GM12878 (cell line): ENCODE measurements around the gene ADAM15. TPM values are rescaled to one million over a fixed set of nuclear protein-coding genes. Genes with fewer than 3 reads are reported as not detected.

Experiments used
- ATAC-seq: fragments of 200-7000 bp; cut with Tn5 transposase; 3 replicates; pipeline ENCODE4 v1.9.1; 2020; ENCODE audit warnings: mild to moderate bottlenecking, moderate library complexity
- BruUV-seq: library from RNA; stranded (reverse); fragments of 400-500 nt; replicated peaks from 2 replicates; lab custom pipeline; 2021; lab: Mats Ljungman, UMichigan
- CTCF ChIA-PET: fragments of 300-600 bp; sonication (Branson Sonifier 250); formaldehyde crosslinking; extraction: SDS; loops from one replicate; lab custom pipeline; 2021; ENCODE audit warnings: inconsistent platforms; lab: Yijun Ruan, JAX
- POLR2A ChIA-PET: fragments of 350-600 bp; formaldehyde crosslinking; extraction: SDS; loops from one replicate; lab custom pipeline; 2021; ENCODE audit warnings: inconsistent platforms; lab: Charles Lee
- RAD21 ChIA-PET: fragments of 300-600 bp; sonication (Branson Sonifier 250); formaldehyde crosslinking; loops from one replicate; lab custom pipeline; 2023; ENCODE audit warnings: antibody characterized with exemption; ENCODE audit not compliant: unreplicated experiment; lab: Charles Lee
- SMC1A ChIA-PET: fragments of 300-600 bp; sonication (Branson Sonifier 250); formaldehyde crosslinking; loops from one replicate; lab custom pipeline; 2023; ENCODE audit not compliant: unreplicated experiment, uncharacterized antibody; lab: Charles Lee
- DNase-seq: peaks from one replicate; pipeline ENCODE4 v3.0.0-alpha.2; 2011; ENCODE audit warnings: low read depth, low spot score
- FAIRE-seq: peaks from 3 replicates; lab custom pipeline; 2011; peaks lifted over from hg19 to GRCh38; lab: Jason Lieb, UNC
- H2AFZ ChIP-seq: 2 replicates; pipeline ENCODE4 v1.6.0; 2011; ENCODE audit warnings: low read depth, low read length, control low read depth; ENCODE audit not compliant: control insufficient read depth
- H3K27ac ChIP-seq: 2 replicates; pipeline ENCODE4 v1.5.1; 2011; ENCODE audit warnings: control low read depth; ENCODE audit not compliant: control insufficient read depth, insufficient read depth
- H3K27me3 ChIP-seq, 2 experiments: replicated peaks in 1 of 2; 2 replicates each; pipeline versions ENCODE4 v1.6.0 to v1.6.1; 2011; ENCODE audit warnings: low read length in 1 of 2; ENCODE audit not compliant: control insufficient read depth in 2 of 2, insufficient read depth in 2 of 2
- H3K36me3 ChIP-seq, 2 experiments: 2 replicates each; pipeline ENCODE4 v1.5.1; 2011; ENCODE audit warnings: low read length in 1 of 2; ENCODE audit not compliant: control insufficient read depth in 2 of 2, insufficient read depth in 2 of 2
- H3K4me1 ChIP-seq: 2 replicates; pipeline ENCODE4 v1.6.1; 2011; ENCODE audit warnings: mild to moderate bottlenecking, low read length, moderate library complexity, mixed read lengths; ENCODE audit not compliant: control insufficient read depth, insufficient read depth
- H3K4me2 ChIP-seq: 2 replicates; pipeline ENCODE4 v1.6.0; 2011; ENCODE audit warnings: control low read depth; ENCODE audit not compliant: control insufficient read depth, insufficient read depth
- H3K4me3 ChIP-seq: fragments of 200-600 bp; sonication (generic); 2 replicates; pipeline ENCODE4 v1.5.1; 2016
- H3K79me2 ChIP-seq: 2 replicates; pipeline ENCODE4 v1.6.0; 2011; ENCODE audit warnings: low read length; ENCODE audit not compliant: control insufficient read depth, insufficient read depth
- H3K9ac ChIP-seq: 2 replicates; pipeline ENCODE4 v1.8.0; 2011; ENCODE audit warnings: low read length, control low read depth, mixed read lengths; ENCODE audit not compliant: control insufficient read depth, insufficient read depth
- H3K9me3 ChIP-seq: replicated peaks from 3 replicates; pipeline ENCODE4 v1.5.1; 2011; ENCODE audit warnings: mild to moderate bottlenecking, low read length; ENCODE audit not compliant: control insufficient read depth, insufficient read depth
- H4K20me1 ChIP-seq: 2 replicates; pipeline ENCODE4 v1.6.0; 2011; ENCODE audit not compliant: control insufficient read depth, insufficient read depth
- BCLAF1 ChIP-seq: fragments of 450-650 bp; IDR thresholded peaks from 2 replicates; pipeline ENCODE4 v1.6.1; 2017; ENCODE audit warnings: antibody characterized with exemption, mild to moderate bottlenecking, moderate library complexity
- CHD4 ChIP-seq: fragments of 200-600 bp; sonication (generic); IDR thresholded peaks from 2 replicates; pipeline ENCODE4 v1.6.1; 2016; ENCODE audit warnings: mild to moderate bottlenecking
- CTCF ChIP-seq, 3 experiments: IDR thresholded peaks in 2 of 3; conservative IDR thresholded peaks in 1 of 3; 2 replicates each; pipeline ENCODE4 v1.5.1; 2011; ENCODE audit warnings: low read depth in 3 of 3, low read length in 3 of 3, mild to moderate bottlenecking in 3 of 3, control low read depth in 2 of 3, moderate library complexity in 2 of 3, inconsistent platforms in 1 of 3, mixed read lengths in 1 of 3; ENCODE audit not compliant: control insufficient read depth in 2 of 3, insufficient read depth in 1 of 3; ENCODE audit errors: extremely low read depth in 1 of 3
- ETV6 ChIP-seq, 2 experiments: fragments of 450-650 bp in 1 of 2; IDR thresholded peaks in 1 of 2; conservative IDR thresholded peaks in 1 of 2; 2 replicates each; pipeline ENCODE4 v1.6.1; 2014; ENCODE audit warnings: antibody characterized with exemption in 1 of 2, borderline replicate concordance in 1 of 2, low read depth in 1 of 2, mild to moderate bottlenecking in 1 of 2, moderate library complexity in 1 of 2
- NFYB ChIP-seq: IDR thresholded peaks from 2 replicates; pipeline ENCODE4 v1.6.1; 2011; ENCODE audit warnings: low read depth, mild to moderate bottlenecking, low read length, improper control_type of control experiment, moderate library complexity; ENCODE audit not compliant: insufficient read depth
- RUNX3 ChIP-seq: IDR thresholded peaks from 2 replicates; pipeline ENCODE4 v1.6.1; 2012; ENCODE audit warnings: low read length, inconsistent platforms
- ZZZ3 ChIP-seq: IDR thresholded peaks from 2 replicates; pipeline ENCODE4 v1.6.1; 2011; ENCODE audit warnings: low read depth; ENCODE audit not compliant: control insufficient read depth, insufficient read length
- WGBS: methylation state at CpG from one replicate; pipeline ENCODE4 v1.1.6; 2016; ENCODE audit warnings: low lambda C conversion rate; ENCODE audit not compliant: insufficient replicate concordance, insufficient coverage; ENCODE audit errors: missing lambda C conversion rate; 5-methylcytosine and 5-hydroxymethylcytosine counted together
- in situ Hi-C: fragments of 300-500 bp; cut with MboI; formaldehyde crosslinking; loops from 9 replicates; pipeline ENCODE4 v1.14.3; 2018; ENCODE audit warnings: mixed read lengths
- intact Hi-C: fragments of 100-400 bp; cut with micrococcal nuclease; formaldehyde crosslinking; loops from one replicate; pipeline ENCODE4 v1.14.2; 2022; ENCODE audit not compliant: unreplicated experiment
- polyA plus RNA-seq, 11 experiments: library from polyadenylated mRNA; depleted of rRNA in 4 of 11; unstranded in 6 of 11; stranded (reverse) in 5 of 11; fragments of >200 nt; fragmentation: Nextera tagmentation in 4 of 11; fragmentation: Illumina TruSeq in 1 of 11; extraction: Ambion mirVana in 4 of 11; extraction: Trizol in 1 of 11; gene quantifications; 1 replicate in 1 of 11; 2 replicates in 10 of 11; pipeline versions ENCODE4 v1.2.1 to v1.2.3, GENCODE V29; 2011 to 2016; ENCODE audit warnings: inconsistent platforms in 2 of 11, missing spikeins in 2 of 11, low read depth in 1 of 11
- total RNA-seq, 4 experiments: library from RNA; depleted of rRNA in 3 of 4; stranded (reverse); fragments of >200 nt in 3 of 4; fragmentation: Illumina TruSeq in 1 of 4; extraction: Trizol in 1 of 4; gene quantifications; 2 replicates each; pipeline versions ENCODE4 v1.2.1 to v1.2.3, GENCODE V29; 2013 to 2021
- TF ChIP-seq, protein P1 (sequence below): fragments of 450-650 bp; IDR thresholded peaks from 2 replicates; pipeline ENCODE4 v1.6.1; 2017; ENCODE audit warnings: mild to moderate bottlenecking, low read depth, inconsistent platforms; ENCODE audit not compliant: poor library complexity, severe bottlenecking

Gene ADAM15
- total and polyA plus RNA-seq, 10 of the 15 experiments (the other 5 are each of a cell fraction or from before 2014, with no cell fraction given): 0.29 to 38.8 (median 14.7) TPM

DNA sequence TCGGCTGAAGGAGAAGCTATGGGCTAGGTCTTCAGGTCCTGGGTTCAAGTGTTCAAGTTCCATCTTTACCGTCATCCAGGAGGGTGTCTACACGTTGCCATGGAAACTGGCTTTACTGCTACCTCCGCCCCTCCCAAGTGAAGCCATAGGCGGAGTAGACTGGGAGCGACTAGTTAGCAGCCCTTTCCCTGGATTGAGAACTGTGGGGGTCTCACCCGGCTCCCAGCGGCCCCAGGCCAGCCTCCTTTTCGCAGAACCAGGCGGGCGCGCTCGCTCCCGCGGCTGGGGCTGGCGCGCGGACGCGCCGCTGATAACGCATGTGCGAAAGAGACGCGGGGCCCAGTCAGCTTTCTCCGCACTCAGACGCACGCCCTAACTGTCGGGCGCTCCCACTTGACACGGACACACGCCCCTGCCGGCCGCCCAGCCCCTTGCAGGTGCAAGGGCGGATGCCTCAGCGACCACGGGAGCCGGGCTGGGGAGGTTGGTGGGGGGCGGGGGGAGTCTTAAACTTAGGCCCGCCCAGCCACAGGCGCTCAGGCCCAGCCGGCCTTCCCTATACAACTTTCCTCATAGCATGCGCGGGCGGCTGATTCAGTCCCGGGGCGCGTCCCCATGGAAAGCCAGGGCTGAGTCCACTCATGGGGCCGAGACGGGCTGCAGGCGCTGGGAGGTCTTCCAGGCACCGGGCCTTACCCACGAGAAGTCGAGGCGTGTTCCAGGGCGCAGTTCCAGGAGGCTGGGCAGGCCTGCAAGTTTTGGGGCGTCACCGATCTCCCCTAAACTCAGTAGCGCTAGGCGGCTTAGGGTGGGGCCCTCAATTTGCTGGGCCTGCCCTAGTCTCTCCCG, 19.8 kb downstream of the ADAM15 start (continued):
- TF ChIP-seq, protein P1, sequence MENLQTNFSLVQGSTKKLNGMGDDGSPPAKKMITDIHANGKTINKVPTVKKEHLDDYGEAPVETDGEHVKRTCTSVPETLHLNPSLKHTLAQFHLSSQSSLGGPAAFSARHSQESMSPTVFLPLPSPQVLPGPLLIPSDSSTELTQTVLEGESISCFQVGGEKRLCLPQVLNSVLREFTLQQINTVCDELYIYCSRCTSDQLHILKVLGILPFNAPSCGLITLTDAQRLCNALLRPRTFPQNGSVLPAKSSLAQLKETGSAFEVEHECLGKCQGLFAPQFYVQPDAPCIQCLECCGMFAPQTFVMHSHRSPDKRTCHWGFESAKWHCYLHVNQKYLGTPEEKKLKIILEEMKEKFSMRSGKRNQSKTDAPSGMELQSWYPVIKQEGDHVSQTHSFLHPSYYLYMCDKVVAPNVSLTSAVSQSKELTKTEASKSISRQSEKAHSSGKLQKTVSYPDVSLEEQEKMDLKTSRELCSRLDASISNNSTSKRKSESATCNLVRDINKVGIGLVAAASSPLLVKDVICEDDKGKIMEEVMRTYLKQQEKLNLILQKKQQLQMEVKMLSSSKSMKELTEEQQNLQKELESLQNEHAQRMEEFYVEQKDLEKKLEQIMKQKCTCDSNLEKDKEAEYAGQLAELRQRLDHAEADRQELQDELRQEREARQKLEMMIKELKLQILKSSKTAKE: no peak
- no peak for TF ChIP-seq ZZZ3
- peak; percentile 22 to 65 (median 32); a peak in 5 of 6 replicates for TF ChIP-seq CTCF (IDR thresholded peaks at IDR 0.05 in 2 of 3, conservative IDR thresholded peaks at IDR 0.05 in 1 of 3; ENCODE audit: control insufficient read depth in 2 of 3, extremely low read depth in 1 of 3, insufficient read depth in 1 of 3, low read depth in 3 of 3, low read length in 3 of 3)
- TF ChIP-seq CHD4: no peak
- TF ChIP-seq NFYB: no peak
- TF ChIP-seq, all 136 proteins: peak for 7

DNA sequence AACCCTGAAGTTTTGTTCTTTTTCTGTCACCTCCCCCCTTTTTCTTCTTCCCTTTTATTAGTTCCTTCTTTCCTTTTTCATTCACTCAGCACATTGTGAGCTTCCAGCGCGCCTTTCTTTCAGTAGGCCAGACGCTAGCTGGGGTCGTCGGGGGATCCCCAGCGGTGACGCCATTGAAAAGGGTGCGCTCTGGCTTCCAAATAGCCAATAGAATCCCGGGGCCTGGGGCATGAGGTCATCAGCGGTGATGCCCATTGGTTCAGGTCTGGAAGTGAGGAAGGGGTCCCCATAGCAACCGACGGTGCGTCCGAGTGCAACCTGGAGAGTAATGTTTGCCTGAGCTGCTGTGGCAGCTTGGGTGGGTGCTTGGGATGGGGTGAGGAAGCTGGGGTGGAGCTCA, 20.6 kb downstream of the ADAM15 start:
- CTCF ChIA-PET: interaction anchor here (0.6 to 3.6 kb wide), 4 partner anchors 10 to 23 kb away, joined by 3 to 23 read pairs (median 4); no protein-coding TSS in a partner anchor
- H3K4me2 ChIP-seq: no peak overlapping the region
- DNase-seq: no peak
- H3K4me3 ChIP-seq: no peak overlapping the region
- no peaks in the 10 kb centered on the region for H4K20me1 ChIP-seq
- POLR2A ChIA-PET: no interaction called here
- H3K79me2 ChIP-seq: no peaks in the 10 kb centered on the region
- H3K36me3 ChIP-seq: no peaks in the 10 kb centered on the region; a peak in 2 of 4 replicates
- no peak overlapping the region for H3K9ac ChIP-seq
- intact Hi-C loops (no loop called here), in situ Hi-C loops (no loop called here)
- BruUV-seq: no TSS peak
- SMC1A ChIA-PET: no interaction called here
- RAD21 ChIA-PET: no interaction called here
- H2AFZ ChIP-seq: no peak overlapping the region
- 71% methylated on average over 14 of the region's 14 CpGs for WGBS
- ATAC-seq: no peak
- H3K4me1 ChIP-seq: peaks cover 10% of the 10 kb centered on the region
- TF ChIP-seq BCLAF1 (no peak), RUNX3 (no peak), ETV6 (conservative IDR thresholded peaks at IDR 0.05 in 1 of 2, IDR thresholded peaks at IDR 0.05 in 1 of 2; ENCODE audit: borderline replicate concordance in 1 of 2, low read depth in 1 of 2) (no peak)
- no peak for FAIRE-seq
- no peaks in the 10 kb centered on the region for H3K27me3 ChIP-seq
- no peak overlapping the region for H3K27ac ChIP-seq
- H3K9me3 ChIP-seq: no peaks in the 10 kb centered on the region
